WTC11 (cell line): ENCODE results near the gene SNX6. TPM values are rescaled to one million over a fixed set of nuclear protein-coding genes. Genes with fewer than 3 reads are reported as not detected.
"Not testable (repeated sequence)": the region's sequence is repeated elsewhere in the genome, so short reads cannot be mapped to it uniquely, and the experiment has no call there.

Experiments
- ATAC-seq: fragments of 200-7000 bp; cut with Tn5 transposase; 2 replicates; pipeline ENCODE4 v1.10.0; 2021; ENCODE audit warnings: mild to moderate bottlenecking, moderate library complexity
- CTCF ChIA-PET: fragments of 300-600 bp; sonication (Branson Sonifier 250); formaldehyde crosslinking; loops from one replicate; lab custom pipeline; 2021; ENCODE audit warnings: antibody characterized with exemption; lab: Charles Lee
- POLR2A ChIA-PET: fragments of 350-600 bp; sonication (Branson Sonifier 250); formaldehyde crosslinking; loops from one replicate; lab custom pipeline; 2021; ENCODE audit warnings: antibody characterized with exemption; lab: Charles Lee
- DNase-seq: peaks from one replicate; pipeline ENCODE4 v3.0.0; 2021; ENCODE audit warnings: low spot score
- H3K27ac Mint-ChIP-seq: 2 replicates; pipeline ENCODE4 v1.8.0; 2021; ENCODE audit warnings: mixed read lengths
- H3K27me3 Mint-ChIP-seq: 2 replicates; pipeline ENCODE4 v1.8.0; 2021; ENCODE audit warnings: low read depth, mild to moderate bottlenecking, moderate library complexity, mixed read lengths
- H3K36me3 Mint-ChIP-seq: 2 replicates; pipeline ENCODE4 v1.8.0; 2021; ENCODE audit warnings: mixed read lengths
- H3K4me1 Mint-ChIP-seq: 2 replicates; pipeline ENCODE4 v1.8.0; 2022; ENCODE audit warnings: mixed read lengths
- H3K4me3 Mint-ChIP-seq: 2 replicates; pipeline ENCODE4 v1.8.0; 2021; ENCODE audit warnings: mild to moderate bottlenecking, moderate library complexity, mixed read lengths
- H3K9me3 Mint-ChIP-seq: 2 replicates; pipeline ENCODE4 v1.8.0; 2021; ENCODE audit warnings: mixed read lengths
- ATF1 ChIP-seq: sonication (generic); formaldehyde crosslinking; IDR thresholded peaks from 2 replicates; pipeline ENCODE4 v1.8.1; 2023; ENCODE audit warnings: mild to moderate bottlenecking, moderate library complexity, missing genetic modification reagents
- ATF2 ChIP-seq: sonication (generic); formaldehyde crosslinking; IDR thresholded peaks from 2 replicates; pipeline ENCODE4 v1.8.1; 2022; ENCODE audit warnings: low read depth, missing genetic modification reagents, borderline replicate concordance
- ATF6 ChIP-seq: sonication (generic); formaldehyde crosslinking; IDR thresholded peaks from 2 replicates; pipeline ENCODE4 v1.8.1; 2023; ENCODE audit warnings: mild to moderate bottlenecking, missing genetic modification reagents
- E2F4 ChIP-seq: sonication (generic); formaldehyde crosslinking; IDR thresholded peaks from 2 replicates; pipeline ENCODE4 v1.8.1; 2022; ENCODE audit warnings: low read depth, mild to moderate bottlenecking, moderate library complexity, missing genetic modification reagents, borderline replicate concordance
- ELF4 ChIP-seq: sonication (generic); formaldehyde crosslinking; IDR thresholded peaks from 2 replicates; pipeline ENCODE4 v1.8.1; 2022; ENCODE audit warnings: low read depth, mild to moderate bottlenecking, moderate library complexity, missing genetic modification reagents
- ETV6 ChIP-seq: sonication (generic); formaldehyde crosslinking; IDR thresholded peaks from 2 replicates; pipeline ENCODE4 v1.8.1; 2022; ENCODE audit warnings: mild to moderate bottlenecking, missing genetic modification reagents
- KAT7 ChIP-seq: sonication (generic); formaldehyde crosslinking; IDR thresholded peaks from 2 replicates; pipeline ENCODE4 v1.8.1; 2023; ENCODE audit warnings: missing genetic modification reagents, mild to moderate bottlenecking, borderline replicate concordance
- NR1H2 ChIP-seq: sonication (generic); formaldehyde crosslinking; IDR thresholded peaks from 2 replicates; pipeline ENCODE4 v1.9.0; 2021; ENCODE audit warnings: mild to moderate bottlenecking, moderate library complexity, missing genetic modification reagents
- RELA ChIP-seq: sonication (generic); formaldehyde crosslinking; IDR thresholded peaks from 2 replicates; pipeline ENCODE4 v1.8.1; 2022; ENCODE audit warnings: missing genetic modification reagents, mild to moderate bottlenecking, borderline replicate concordance
- SMAD4 ChIP-seq: sonication (generic); formaldehyde crosslinking; IDR thresholded peaks from 2 replicates; pipeline ENCODE4 v1.8.0; 2022; ENCODE audit warnings: mild to moderate bottlenecking, missing genetic modification reagents
- SOX15 ChIP-seq: fragments of 250-450 bp; sonication (Bioruptor Pico); IDR thresholded peaks from 2 replicates; pipeline ENCODE4 v1.9.0; 2021; ENCODE audit warnings: mild to moderate bottlenecking
- ZNF396 ChIP-seq: fragments of 250-450 bp; sonication (Bioruptor Pico); IDR thresholded peaks from 2 replicates; pipeline ENCODE4 v1.8.0; 2021; ENCODE audit warnings: mild to moderate bottlenecking, moderate library complexity, borderline replicate concordance
- total RNA-seq: library from RNA; stranded (reverse); gene quantifications from 3 replicates; pipeline ENCODE4 v1.2.3, GENCODE V29; 2021
- TF ChIP-seq, protein P1 (sequence below): sonication (generic); formaldehyde crosslinking; IDR thresholded peaks from 2 replicates; pipeline ENCODE4 v1.8.0; 2022; ENCODE audit warnings: mild to moderate bottlenecking, missing genetic modification reagents
- TF ChIP-seq, protein P2 (sequence below): sonication (generic); formaldehyde crosslinking; IDR thresholded peaks from 2 replicates; pipeline ENCODE4 v1.8.0; 2022; ENCODE audit warnings: mild to moderate bottlenecking, missing genetic modification reagents
- TF ChIP-seq, protein P3 (sequence below): sonication (generic); formaldehyde crosslinking; IDR thresholded peaks from 2 replicates; pipeline ENCODE4 v1.8.1; 2023; ENCODE audit warnings: mild to moderate bottlenecking, missing genetic modification reagents, borderline replicate concordance

Gene SNX6
- total RNA-seq, 1 experiment from 2014 or later = 51.3 TPM

DNA sequence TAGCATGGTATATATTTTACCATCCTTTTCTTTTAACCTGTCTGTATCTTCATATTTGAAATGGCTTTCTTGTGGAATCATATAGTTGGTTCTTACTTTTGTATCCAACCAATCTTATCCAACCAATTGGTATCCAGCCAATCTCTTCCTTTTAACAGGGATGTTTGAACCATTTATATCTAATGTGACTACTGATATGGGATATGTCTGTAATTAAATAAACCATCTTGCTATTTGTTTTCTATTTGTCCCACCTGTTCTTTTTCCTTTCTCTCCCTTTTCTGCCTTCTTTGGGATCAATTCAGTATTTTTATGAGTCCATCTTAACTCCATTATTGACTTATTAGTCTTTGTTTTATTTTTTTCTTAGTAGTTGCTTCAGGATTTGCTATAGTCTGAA, 30.8 kb upstream of the SNX6 start (continued):
- TF ChIP-seq, protein P1, sequence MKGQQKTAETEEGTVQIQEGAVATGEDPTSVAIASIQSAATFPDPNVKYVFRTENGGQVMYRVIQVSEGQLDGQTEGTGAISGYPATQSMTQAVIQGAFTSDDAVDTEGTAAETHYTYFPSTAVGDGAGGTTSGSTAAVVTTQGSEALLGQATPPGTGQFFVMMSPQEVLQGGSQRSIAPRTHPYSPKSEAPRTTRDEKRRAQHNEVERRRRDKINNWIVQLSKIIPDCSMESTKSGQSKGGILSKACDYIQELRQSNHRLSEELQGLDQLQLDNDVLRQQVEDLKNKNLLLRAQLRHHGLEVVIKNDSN = no peak
- TF ChIP-seq E2F4 (no peak), SMAD4 (CRISPR knock-in tag) (no peak)

GRCh38 chr14:34655959-34656358, 26.0 kb upstream of the SNX6 start:
- CTCF ChIA-PET = no interaction called here

GRCh38 chr14:34653073-34653472, 23.1 kb upstream of the SNX6 start:
- DNase-seq, H3K4me3 Mint-ChIP-seq, CTCF ChIA-PET, ATAC-seq, H3K27ac Mint-ChIP-seq, H3K4me1 Mint-ChIP-seq, H3K36me3 Mint-ChIP-seq, POLR2A ChIA-PET, H3K9me3 Mint-ChIP-seq, H3K27me3 Mint-ChIP-seq: not testable (repeated sequence)

More at GRCh38 chr14:34655959-34656358, 26.0 kb upstream of the SNX6 start:
- DNase-seq (no peak), ATAC-seq (no peak)
- POLR2A ChIA-PET = no interaction called here
- Mint-ChIP-seq H3K36me3 (no peaks in the 10 kb centered on the region), H3K27ac (no peak overlapping the region), H3K4me1 (no peaks in the 10 kb centered on the region), H3K4me3 (no peak overlapping the region), H3K9me3 (peaks cover 7% of the 10 kb centered on the region), H3K27me3 (no peaks in the 10 kb centered on the region)
- no peak for TF ChIP-seq ATF6 (CRISPR knock-in tag)
- no peak for TF ChIP-seq SOX15 (CRISPR knock-in tag)
- no peak for TF ChIP-seq NR1H2
- no peak for TF ChIP-seq RELA
- TF ChIP-seq, protein P2, sequence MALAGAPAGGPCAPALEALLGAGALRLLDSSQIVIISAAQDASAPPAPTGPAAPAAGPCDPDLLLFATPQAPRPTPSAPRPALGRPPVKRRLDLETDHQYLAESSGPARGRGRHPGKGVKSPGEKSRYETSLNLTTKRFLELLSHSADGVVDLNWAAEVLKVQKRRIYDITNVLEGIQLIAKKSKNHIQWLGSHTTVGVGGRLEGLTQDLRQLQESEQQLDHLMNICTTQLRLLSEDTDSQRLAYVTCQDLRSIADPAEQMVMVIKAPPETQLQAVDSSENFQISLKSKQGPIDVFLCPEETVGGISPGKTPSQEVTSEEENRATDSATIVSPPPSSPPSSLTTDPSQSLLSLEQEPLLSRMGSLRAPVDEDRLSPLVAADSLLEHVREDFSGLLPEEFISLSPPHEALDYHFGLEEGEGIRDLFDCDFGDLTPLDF (CRISPR knock-in tag) = no peak
- TF ChIP-seq, protein P3, sequence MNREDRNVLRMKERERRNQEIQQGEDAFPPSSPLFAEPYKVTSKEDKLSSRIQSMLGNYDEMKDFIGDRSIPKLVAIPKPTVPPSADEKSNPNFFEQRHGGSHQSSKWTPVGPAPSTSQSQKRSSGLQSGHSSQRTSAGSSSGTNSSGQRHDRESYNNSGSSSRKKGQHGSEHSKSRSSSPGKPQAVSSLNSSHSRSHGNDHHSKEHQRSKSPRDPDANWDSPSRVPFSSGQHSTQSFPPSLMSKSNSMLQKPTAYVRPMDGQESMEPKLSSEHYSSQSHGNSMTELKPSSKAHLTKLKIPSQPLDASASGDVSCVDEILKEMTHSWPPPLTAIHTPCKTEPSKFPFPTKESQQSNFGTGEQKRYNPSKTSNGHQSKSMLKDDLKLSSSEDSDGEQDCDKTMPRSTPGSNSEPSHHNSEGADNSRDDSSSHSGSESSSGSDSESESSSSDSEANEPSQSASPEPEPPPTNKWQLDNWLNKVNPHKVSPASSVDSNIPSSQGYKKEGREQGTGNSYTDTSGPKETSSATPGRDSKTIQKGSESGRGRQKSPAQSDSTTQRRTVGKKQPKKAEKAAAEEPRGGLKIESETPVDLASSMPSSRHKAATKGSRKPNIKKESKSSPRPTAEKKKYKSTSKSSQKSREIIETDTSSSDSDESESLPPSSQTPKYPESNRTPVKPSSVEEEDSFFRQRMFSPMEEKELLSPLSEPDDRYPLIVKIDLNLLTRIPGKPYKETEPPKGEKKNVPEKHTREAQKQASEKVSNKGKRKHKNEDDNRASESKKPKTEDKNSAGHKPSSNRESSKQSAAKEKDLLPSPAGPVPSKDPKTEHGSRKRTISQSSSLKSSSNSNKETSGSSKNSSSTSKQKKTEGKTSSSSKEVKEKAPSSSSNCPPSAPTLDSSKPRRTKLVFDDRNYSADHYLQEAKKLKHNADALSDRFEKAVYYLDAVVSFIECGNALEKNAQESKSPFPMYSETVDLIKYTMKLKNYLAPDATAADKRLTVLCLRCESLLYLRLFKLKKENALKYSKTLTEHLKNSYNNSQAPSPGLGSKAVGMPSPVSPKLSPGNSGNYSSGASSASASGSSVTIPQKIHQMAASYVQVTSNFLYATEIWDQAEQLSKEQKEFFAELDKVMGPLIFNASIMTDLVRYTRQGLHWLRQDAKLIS (CRISPR knock-in tag) = no peak
- no peak for TF ChIP-seq ELF4 (CRISPR knock-in tag)
- no peak for TF ChIP-seq KAT7 (CRISPR knock-in tag)
- no peak for TF ChIP-seq ATF1 (CRISPR knock-in tag)
- no peak for TF ChIP-seq ETV6 (CRISPR knock-in tag)
- TF ChIP-seq, protein P1 = no peak
- TF ChIP-seq ZNF396 (CRISPR knock-in tag) = no peak
- no peak for TF ChIP-seq ATF2 (CRISPR knock-in tag)

- H3K27ac Mint-ChIP-seq, H3K4me3 Mint-ChIP-seq, DNase-seq, H3K4me1 Mint-ChIP-seq, H3K27me3 Mint-ChIP-seq, H3K9me3 Mint-ChIP-seq, H3K36me3 Mint-ChIP-seq, POLR2A ChIA-PET, ATAC-seq, CTCF ChIA-PET: not testable (repeated sequence)
Measured at GRCh38 chr14:34652348-34652747, 22.4 kb upstream of the SNX6 start.
